Breast epithelium (tissue), 3 donors: ENCODE measurements around the gene BPTF.

Source experiments
- CTCF ChIP-seq, 3 donors: fragments of 450-650 bp; IDR thresholded peaks; one replicate each; pipeline ENCODE4 v1.5.1; 2016 to 2017; ENCODE audit warnings: antibody characterized with exemption in 3 of 3, mild to moderate bottlenecking in 3 of 3, moderate library complexity in 3 of 3
- POLR2A ChIP-seq: fragments of 450-650 bp; IDR thresholded peaks from one replicate; pipeline ENCODE4 v1.6.1; 2016; ENCODE audit warnings: antibody characterized with exemption, mild to moderate bottlenecking, moderate library complexity
- POLR2AphosphoS5 ChIP-seq, 3 donors: sonication (generic); formaldehyde crosslinking; IDR thresholded peaks; one replicate each; pipeline ENCODE4 v1.6.1; 2017; ENCODE audit warnings: antibody characterized with exemption in 3 of 3

- TF ChIP-seq POLR2A (no peak), CTCF (IDR thresholded peaks at IDR 0.05) (no peak), POLR2AphosphoS5 (IDR thresholded peaks at IDR 0.05) (no peak)
These were observed 5.6 kb upstream of the BPTF start for GRCh38 chr17:67819722-67820121.
